ENCODE data around the gene RBMS3. TPM values are rescaled to one million over a fixed set of nuclear protein-coding genes. Genes with fewer than 3 reads are reported as not detected.
"Not testable (repeated sequence)": the region's sequence is repeated elsewhere in the genome, so short reads cannot be mapped to it uniquely, and the experiment has no call there.

Gene RBMS3
- total and polyA plus RNA-seq, 7 donors: 0.46 to 61.9 (median 39.9) TPM

- TF ChIP-seq EP300 (IDR thresholded peaks at IDR 0.05): no peak
- TF ChIP-seq POLR2A (IDR thresholded peaks at IDR 0.05): no peak
- Histone ChIP-seq H3K4me1 (peaks cover 0 to 5% (median 0%) of the 10 kb centered on the region in 4 donors), H3K27ac (no peak overlapping the region), H3K4me3 (no peak overlapping the region), H3K9me3 (no peaks in the 10 kb centered on the region), H3K36me3 (no peaks in the 10 kb centered on the region), H3K27me3 (no peaks in the 10 kb centered on the region)
- WGBS, 2 donors: 79 to 89% methylated on average over 4 of the region's 4 CpGs
- intact Hi-C loops (cut with DNase I): loop anchor here (5.0 to 10.0 kb wide), 3 partner anchors 565 to 712 kb away; partner anchors contain the start of gene TGFBR2
- no peak for DNase-seq
These were observed 759.3 kb downstream of the RBMS3 start for GRCh38 chr3:30040126-30040525.

- H3K4me1 ChIP-seq: not testable (repeated sequence)
These were observed 760.6 kb downstream of the RBMS3 start for GRCh38 chr3:30041481-30041880.

GRCh38 chr3:30042274-30042859 is 761.5 kb downstream of the RBMS3 start:
- Histone ChIP-seq H3K36me3 (no peaks in the 10 kb centered on the region), H3K4me1 (peaks cover 0 to 5% (median 0%) of the 10 kb centered on the region in 4 donors), H3K9me3 (no peaks in the 10 kb centered on the region), H3K27ac (no peak overlapping the region), H3K27me3 (no peaks in the 10 kb centered on the region), H3K4me3 (no peak overlapping the region)
- TF ChIP-seq POLR2AphosphoS5 (IDR thresholded peaks at IDR 0.05) (no peak), CTCF (IDR thresholded peaks at IDR 0.05) (peak; percentile 51 to 75 (median 70)), POLR2A (IDR thresholded peaks at IDR 0.05) (no peak), EP300 (IDR thresholded peaks at IDR 0.05) (no peak)
- intact Hi-C loops (cut with DNase I): loop anchor here (2.0 to 10.0 kb wide), 4 partner anchors 156 to 710 kb away; partner anchors contain the start of gene TGFBR2
- WGBS, 2 donors: 6 to 26% methylated on average over 4 of the region's 4 CpGs
- peak; percentile 71 for DNase-seq

More at GRCh38 chr3:30041481-30041880, 760.6 kb downstream of the RBMS3 start:
- WGBS, 2 donors: 12 to 32% methylated on average over 3 of the region's 3 CpGs
- intact Hi-C loops (cut with DNase I): loop anchor here (5.0 to 10.0 kb wide), 3 partner anchors 563 to 711 kb away; partner anchors contain the start of gene TGFBR2
- not testable (repeated sequence) for H3K4me3 ChIP-seq, H3K27me3 ChIP-seq, H3K36me3 ChIP-seq, H3K27ac ChIP-seq, H3K9me3 ChIP-seq, DNase-seq

GRCh38 chr3:30042916-30043555 is 762.2 kb downstream of the RBMS3 start:
- 95 to 96% methylated on average over 3 of the region's 3 CpGs for WGBS, 2 donors
- intact Hi-C loops (cut with DNase I): loop anchor here (2.0 to 10.0 kb wide), 4 partner anchors 156 to 709 kb away; partner anchors contain the start of gene TGFBR2
- no peak for TF ChIP-seq POLR2A (IDR thresholded peaks at IDR 0.05)
- TF ChIP-seq CTCF (IDR thresholded peaks at IDR 0.05): no peak
- TF ChIP-seq POLR2AphosphoS5 (IDR thresholded peaks at IDR 0.05): no peak
- TF ChIP-seq EP300 (IDR thresholded peaks at IDR 0.05): no peak

GRCh38 chr3:30044515-30044914 is 763.6 kb downstream of the RBMS3 start:
- no peaks in the 10 kb centered on the region for H3K27me3 ChIP-seq
- H3K27ac ChIP-seq: no peak overlapping the region
- intact Hi-C loops (cut with DNase I): loop anchor here (5.0 to 10.0 kb wide), 3 partner anchors 560 to 708 kb away; partner anchors contain the start of gene TGFBR2
- DNase-seq: no peak
- H3K9me3 ChIP-seq: no peaks in the 10 kb centered on the region
- no peak overlapping the region for H3K4me3 ChIP-seq
- TF ChIP-seq EP300 (IDR thresholded peaks at IDR 0.05) (no peak), CTCF (IDR thresholded peaks at IDR 0.05) (no peak), POLR2AphosphoS5 (IDR thresholded peaks at IDR 0.05) (no peak), POLR2A (IDR thresholded peaks at IDR 0.05) (no peak)
- H3K4me1 ChIP-seq: peaks cover 0 to 5% (median 0%) of the 10 kb centered on the region in 4 donors
- 60 to 62% methylated on average over 4 of the region's 4 CpGs for WGBS, 2 donors
- H3K36me3 ChIP-seq: no peaks in the 10 kb centered on the region

More at GRCh38 chr3:30042916-30043555, 762.2 kb downstream of the RBMS3 start:
- H3K27me3 ChIP-seq: no peaks in the 10 kb centered on the region
- DNase-seq: no peak
- H3K4me3 ChIP-seq: no peak overlapping the region
- H3K4me1 ChIP-seq: peaks cover 0 to 5% (median 0%) of the 10 kb centered on the region in 4 donors
- no peaks in the 10 kb centered on the region for H3K36me3 ChIP-seq
- no peaks in the 10 kb centered on the region for H3K9me3 ChIP-seq
- no peak overlapping the region for H3K27ac ChIP-seq
